PFSK-1 (cell line): ENCODE data around the gene PTH2.

Source experiments
- POLR2AphosphoS5 ChIP-seq: IDR thresholded peaks from 2 replicates; pipeline ENCODE4 v1.6.1; 2012; ENCODE audit warnings: low read depth, mild to moderate bottlenecking, control low read depth, low read length, moderate library complexity
- SIN3A ChIP-seq: IDR thresholded peaks from 2 replicates; pipeline ENCODE4 v1.6.1; 2012; ENCODE audit warnings: mild to moderate bottlenecking, low read length, moderate library complexity, borderline replicate concordance; ENCODE audit not compliant: insufficient read depth
- TAF1 ChIP-seq: IDR thresholded peaks from 2 replicates; pipeline ENCODE4 v1.6.1; 2012; ENCODE audit warnings: low read length, control low read depth, borderline replicate concordance; ENCODE audit not compliant: insufficient read depth
- TF ChIP-seq, protein P1 (sequence below), 2 experiments: IDR thresholded peaks; 2 replicates each; pipeline versions ENCODE4 v1.6.1 to v1.8.0; 2011 to 2012; ENCODE audit warnings: low read depth in 2 of 2, low read length in 2 of 2, control low read depth in 1 of 2, inconsistent platforms in 1 of 2, mild to moderate bottlenecking in 1 of 2, moderate library complexity in 1 of 2; ENCODE audit not compliant: insufficient read depth in 1 of 2

- no peak for TF ChIP-seq POLR2AphosphoS5
- TF ChIP-seq TAF1, result no peak
- TF ChIP-seq SIN3A, result no peak
- TF ChIP-seq, protein P1, sequence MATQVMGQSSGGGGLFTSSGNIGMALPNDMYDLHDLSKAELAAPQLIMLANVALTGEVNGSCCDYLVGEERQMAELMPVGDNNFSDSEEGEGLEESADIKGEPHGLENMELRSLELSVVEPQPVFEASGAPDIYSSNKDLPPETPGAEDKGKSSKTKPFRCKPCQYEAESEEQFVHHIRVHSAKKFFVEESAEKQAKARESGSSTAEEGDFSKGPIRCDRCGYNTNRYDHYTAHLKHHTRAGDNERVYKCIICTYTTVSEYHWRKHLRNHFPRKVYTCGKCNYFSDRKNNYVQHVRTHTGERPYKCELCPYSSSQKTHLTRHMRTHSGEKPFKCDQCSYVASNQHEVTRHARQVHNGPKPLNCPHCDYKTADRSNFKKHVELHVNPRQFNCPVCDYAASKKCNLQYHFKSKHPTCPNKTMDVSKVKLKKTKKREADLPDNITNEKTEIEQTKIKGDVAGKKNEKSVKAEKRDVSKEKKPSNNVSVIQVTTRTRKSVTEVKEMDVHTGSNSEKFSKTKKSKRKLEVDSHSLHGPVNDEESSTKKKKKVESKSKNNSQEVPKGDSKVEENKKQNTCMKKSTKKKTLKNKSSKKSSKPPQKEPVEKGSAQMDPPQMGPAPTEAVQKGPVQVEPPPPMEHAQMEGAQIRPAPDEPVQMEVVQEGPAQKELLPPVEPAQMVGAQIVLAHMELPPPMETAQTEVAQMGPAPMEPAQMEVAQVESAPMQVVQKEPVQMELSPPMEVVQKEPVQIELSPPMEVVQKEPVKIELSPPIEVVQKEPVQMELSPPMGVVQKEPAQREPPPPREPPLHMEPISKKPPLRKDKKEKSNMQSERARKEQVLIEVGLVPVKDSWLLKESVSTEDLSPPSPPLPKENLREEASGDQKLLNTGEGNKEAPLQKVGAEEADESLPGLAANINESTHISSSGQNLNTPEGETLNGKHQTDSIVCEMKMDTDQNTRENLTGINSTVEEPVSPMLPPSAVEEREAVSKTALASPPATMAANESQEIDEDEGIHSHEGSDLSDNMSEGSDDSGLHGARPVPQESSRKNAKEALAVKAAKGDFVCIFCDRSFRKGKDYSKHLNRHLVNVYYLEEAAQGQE (IDR thresholded peaks at IDR 0.05; ENCODE audit: insufficient read depth in 1 of 2, low read depth in 2 of 2, low read length in 2 of 2), result no peak
Measured at GRCh38 chr19:49427339-49427738, 4.1 kb upstream of the PTH2 start.
